ENCODE data around the gene GBP3. TPM values are rescaled to one million over a fixed set of nuclear protein-coding genes. Genes with fewer than 3 reads are reported as not detected.

GBP3 gene
- total RNA-seq, 1 experiment from 2014 or later: 1.2 TPM

- ChIA-PET POLR2A (no interaction called here), RAD21 (ENCODE audit: low non-redundant PET in 1 of 2, low total read pairs in 2 of 2, uncharacterized antibody in 2 of 2, unreplicated experiment in 2 of 2) (no interaction called here), CTCF (no interaction called here)
- Histone ChIP-seq H3K9me3 (ENCODE audit: control insufficient read depth in 1 of 2, insufficient read depth in 1 of 2, low read depth in 1 of 2, low read length in 2 of 2) (no peaks in the 10 kb centered on the region), H3K79me2 (ENCODE audit: insufficient read depth, low read length) (peaks cover 60% of the 10 kb centered on the region), H3K9ac (ENCODE audit: low read length) (no peak overlapping the region), H3K27ac (ENCODE audit: low read depth, low read length) (no peak overlapping the region), H3K9me2 (ENCODE audit: insufficient read depth) (no peaks in the 10 kb centered on the region), H3K4me3 (replicated peaks in 1 of 2; ENCODE audit: low read depth in 1 of 2, low read length in 2 of 2) (no peak overlapping the region), H3K4me2 (ENCODE audit: low read length) (no peak overlapping the region), H4K20me1 (ENCODE audit: insufficient read depth) (no peaks in the 10 kb centered on the region), H3K36me3 (ENCODE audit: control insufficient read depth in 1 of 2, insufficient read depth in 2 of 2, low read length in 2 of 2) (no peaks in the 10 kb centered on the region), H3K27me3 (ENCODE audit: insufficient read depth, low read length) (no peaks in the 10 kb centered on the region), H3K4me1 (ENCODE audit: control insufficient read depth in 1 of 2, insufficient read depth in 2 of 2, low read length in 2 of 2) (peaks cover 5 to 9% of the 10 kb centered on the region in 2 experiments), H2AFZ (ENCODE audit: low read depth, low read length, poor library complexity, severe bottlenecking) (no peak overlapping the region)
- BruUV-seq (replicated peaks): no TSS peak
- no peak for ATAC-seq
- DNase-seq (ENCODE audit: low read depth, low spot score): no peak
- TF ChIP-seq ZNF274 (IDR thresholded peaks at IDR 0.05; ENCODE audit: low read depth, low read length): no peak
- TF ChIP-seq, protein P1, sequence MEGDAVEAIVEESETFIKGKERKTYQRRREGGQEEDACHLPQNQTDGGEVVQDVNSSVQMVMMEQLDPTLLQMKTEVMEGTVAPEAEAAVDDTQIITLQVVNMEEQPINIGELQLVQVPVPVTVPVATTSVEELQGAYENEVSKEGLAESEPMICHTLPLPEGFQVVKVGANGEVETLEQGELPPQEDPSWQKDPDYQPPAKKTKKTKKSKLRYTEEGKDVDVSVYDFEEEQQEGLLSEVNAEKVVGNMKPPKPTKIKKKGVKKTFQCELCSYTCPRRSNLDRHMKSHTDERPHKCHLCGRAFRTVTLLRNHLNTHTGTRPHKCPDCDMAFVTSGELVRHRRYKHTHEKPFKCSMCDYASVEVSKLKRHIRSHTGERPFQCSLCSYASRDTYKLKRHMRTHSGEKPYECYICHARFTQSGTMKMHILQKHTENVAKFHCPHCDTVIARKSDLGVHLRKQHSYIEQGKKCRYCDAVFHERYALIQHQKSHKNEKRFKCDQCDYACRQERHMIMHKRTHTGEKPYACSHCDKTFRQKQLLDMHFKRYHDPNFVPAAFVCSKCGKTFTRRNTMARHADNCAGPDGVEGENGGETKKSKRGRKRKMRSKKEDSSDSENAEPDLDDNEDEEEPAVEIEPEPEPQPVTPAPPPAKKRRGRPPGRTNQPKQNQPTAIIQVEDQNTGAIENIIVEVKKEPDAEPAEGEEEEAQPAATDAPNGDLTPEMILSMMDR (IDR thresholded peaks at IDR 0.05 in 2 of 3, conservative IDR thresholded peaks at IDR 0.05 in 1 of 3; ENCODE audit: borderline replicate concordance in 1 of 3, insufficient read depth in 1 of 3, low read depth in 2 of 3, low read length in 2 of 3): no peak
- TF ChIP-seq JUND (IDR thresholded peaks at IDR 0.05): no peak
- TF ChIP-seq SP1 (IDR thresholded peaks at IDR 0.05; ENCODE audit: low read depth): no peak
- TF ChIP-seq POLR2A (IDR thresholded peaks at IDR 0.05; ENCODE audit: borderline replicate concordance, extremely low read depth, insufficient read depth, insufficient read length): no peak
- TF ChIP-seq FOSL1 (IDR thresholded peaks at IDR 0.05; ENCODE audit: low read depth): no peak
- TF ChIP-seq TCF7L2 (IDR thresholded peaks at IDR 0.05; ENCODE audit: borderline replicate concordance, extremely low read depth, insufficient read depth, insufficient read length): no peak
- TF ChIP-seq, protein P2, sequence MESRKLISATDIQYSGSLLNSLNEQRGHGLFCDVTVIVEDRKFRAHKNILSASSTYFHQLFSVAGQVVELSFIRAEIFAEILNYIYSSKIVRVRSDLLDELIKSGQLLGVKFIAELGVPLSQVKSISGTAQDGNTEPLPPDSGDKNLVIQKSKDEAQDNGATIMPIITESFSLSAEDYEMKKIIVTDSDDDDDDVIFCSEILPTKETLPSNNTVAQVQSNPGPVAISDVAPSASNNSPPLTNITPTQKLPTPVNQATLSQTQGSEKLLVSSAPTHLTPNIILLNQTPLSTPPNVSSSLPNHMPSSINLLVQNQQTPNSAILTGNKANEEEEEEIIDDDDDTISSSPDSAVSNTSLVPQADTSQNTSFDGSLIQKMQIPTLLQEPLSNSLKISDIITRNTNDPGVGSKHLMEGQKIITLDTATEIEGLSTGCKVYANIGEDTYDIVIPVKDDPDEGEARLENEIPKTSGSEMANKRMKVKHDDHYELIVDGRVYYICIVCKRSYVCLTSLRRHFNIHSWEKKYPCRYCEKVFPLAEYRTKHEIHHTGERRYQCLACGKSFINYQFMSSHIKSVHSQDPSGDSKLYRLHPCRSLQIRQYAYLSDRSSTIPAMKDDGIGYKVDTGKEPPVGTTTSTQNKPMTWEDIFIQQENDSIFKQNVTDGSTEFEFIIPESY (IDR thresholded peaks at IDR 0.05; ENCODE audit: extremely low read depth, insufficient replicate concordance, low read length): no peak
- no peak for TF ChIP-seq ZFX (IDR thresholded peaks at IDR 0.05)
- intact Hi-C loops (cut with micrococcal nuclease): loop anchor here (5.0 to 10.0 kb wide), 2 partner anchors 242 to 785 kb away; no protein-coding TSS in a partner anchor
Observed at GRCh38 chr1:88979749-88980116, 42.9 kb downstream of the GBP3 start.

All from HCT116 (cell line).